Ureter (tissue), 1 donor: ENCODE measurements around the gene S100A7A. TPM values are rescaled to one million over a fixed set of nuclear protein-coding genes. Genes with fewer than 3 reads are reported as not detected.

Experiments
- DNase-seq: peaks from one replicate; pipeline ENCODE4 v3.0.0-alpha.2; 2020; ENCODE audit warnings: low spot score
- total RNA-seq: library from RNA; stranded (reverse); gene quantifications from one replicate; pipeline ENCODE4 v1.2.4, GENCODE V29; 2023
- donor health status: DM: yes; HTN: yes; CAD: no.

Gene S100A7A
- not detected for total RNA-seq

- peak; percentile 12 for DNase-seq
Measured at GRCh38 chr1:153415850-153416570, at the start of gene S100A7A. TSS of gene S100A7A (plus strand) at chr1:153416520. CDS start at chr1:153418083, 1,563 bp downstream.

GRCh38 chr1:153367090-153367489, 49.2 kb upstream of the S100A7A start:
- DNase-seq, result no peak

- DNase-seq, result no peak
Measured at GRCh38 chr1:153368495-153368894, 47.8 kb upstream of the S100A7A start.

- no peak for DNase-seq
Measured at GRCh38 chr1:153370146-153370545, 46.2 kb upstream of the S100A7A start.

GRCh38 chr1:153371231-153371630, 45.1 kb upstream of the S100A7A start:
- no peak for DNase-seq

- no peak for DNase-seq
Measured at GRCh38 chr1:153372571-153372970, 43.7 kb upstream of the S100A7A start.

- no peak for DNase-seq
Measured at GRCh38 chr1:153374071-153374470, 42.2 kb upstream of the S100A7A start.

- no peak for DNase-seq
Measured at GRCh38 chr1:153375511-153375910, 40.8 kb upstream of the S100A7A start, which contains the start of gene S100A12. TSS of gene S100A12 (minus strand) at chr1:153375621. CDS start at chr1:153374592, 1,029 bp downstream.

GRCh38 chr1:153379591-153379990, 36.7 kb upstream of the S100A7A start:
- DNase-seq, result no peak

- no peak for DNase-seq
Measured at GRCh38 chr1:153380711-153381110, 35.6 kb upstream of the S100A7A start.

GRCh38 chr1:153384958-153385580, 31.3 kb upstream of the S100A7A start:
- DNase-seq, result no peak

- no peak for DNase-seq
Measured at GRCh38 chr1:153386500-153386901, 29.8 kb upstream of the S100A7A start.

GRCh38 chr1:153387001-153387400, 29.3 kb upstream of the S100A7A start:
- no peak for DNase-seq

- no peak for DNase-seq
Measured at GRCh38 chr1:153387785-153388184, 28.5 kb upstream of the S100A7A start.

GRCh38 chr1:153389401-153389800, 26.9 kb upstream of the S100A7A start:
- no peak for DNase-seq

GRCh38 chr1:153389973-153390879, 26.1 kb upstream of the S100A7A start:
- no peak for DNase-seq

GRCh38 chr1:153390938-153391710, 25.2 kb upstream of the S100A7A start, which contains the start of gene S100A8:
TSS of gene S100A8 (minus strand) at chr1:153391073. CDS start at chr1:153390535, 538 bp downstream.
- no peak for DNase-seq

GRCh38 chr1:153392258-153392657, 24.1 kb upstream of the S100A7A start:
- no peak for DNase-seq

GRCh38 chr1:153392822-153393221, 23.5 kb upstream of the S100A7A start:
- DNase-seq, result no peak

GRCh38 chr1:153393926-153394325, 22.4 kb upstream of the S100A7A start:
- no peak for DNase-seq

GRCh38 chr1:153394391-153394790, 21.9 kb upstream of the S100A7A start:
- DNase-seq, result no peak
